GM10248 (cell line): ENCODE results near the gene CACNA1C.
"Not testable (repeated sequence)": the region's sequence is repeated elsewhere in the genome, so short reads cannot be mapped to it uniquely, and the experiment has no call there.

ENCODE experiments used
- CTCF ChIA-PET: fragments of 300-600 bp; sonication (Branson Sonifier 250); formaldehyde crosslinking; extraction: SDS; loops from one replicate; lab custom pipeline; 2021; ENCODE audit warnings: antibody characterized with exemption; lab: Yijun Ruan, JAX
- POLR2A ChIA-PET: fragments of 350-650 bp; sonication (Branson Sonifier 250); formaldehyde crosslinking; extraction: SDS; loops from one replicate; lab custom pipeline; 2020; ENCODE audit warnings: antibody characterized with exemption; lab: Yijun Ruan, JAX
- DNase-seq: peaks from one replicate; pipeline ENCODE4 v3.0.0; 2012; ENCODE audit errors: extremely low spot score
- TF ChIP-seq, protein P1 (sequence below): IDR thresholded peaks from 2 replicates; pipeline ENCODE4 v1.5.1; 2012; ENCODE audit warnings: mild to moderate bottlenecking, low read depth; ENCODE audit errors: extremely low read depth, missing control alignments, control extremely low read depth

Gene CACNA1C

DNA sequence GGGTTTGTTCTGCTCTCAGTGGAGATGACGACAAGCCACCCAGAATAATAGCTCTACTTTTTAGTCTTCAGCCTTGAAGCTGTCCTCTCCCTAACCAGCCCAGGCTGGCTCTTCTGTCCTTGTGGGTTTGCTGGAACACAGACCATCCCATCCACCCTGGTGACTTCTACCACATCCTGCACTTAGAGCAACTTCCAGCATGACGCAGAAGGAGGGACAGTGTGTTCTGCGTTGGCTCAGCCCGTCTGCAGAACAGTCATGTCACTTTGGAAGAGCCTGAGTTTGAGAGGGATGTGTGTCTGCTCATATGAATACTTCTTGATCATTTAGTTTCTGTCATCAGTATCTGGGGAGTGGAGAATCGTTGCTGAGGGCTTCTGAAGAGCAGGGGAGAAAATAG, 198.0 kb downstream of the CACNA1C start:
- ChIA-PET CTCF (no interaction called here), POLR2A (no interaction called here)
- DNase-seq: no peak
- TF ChIP-seq, protein P1, sequence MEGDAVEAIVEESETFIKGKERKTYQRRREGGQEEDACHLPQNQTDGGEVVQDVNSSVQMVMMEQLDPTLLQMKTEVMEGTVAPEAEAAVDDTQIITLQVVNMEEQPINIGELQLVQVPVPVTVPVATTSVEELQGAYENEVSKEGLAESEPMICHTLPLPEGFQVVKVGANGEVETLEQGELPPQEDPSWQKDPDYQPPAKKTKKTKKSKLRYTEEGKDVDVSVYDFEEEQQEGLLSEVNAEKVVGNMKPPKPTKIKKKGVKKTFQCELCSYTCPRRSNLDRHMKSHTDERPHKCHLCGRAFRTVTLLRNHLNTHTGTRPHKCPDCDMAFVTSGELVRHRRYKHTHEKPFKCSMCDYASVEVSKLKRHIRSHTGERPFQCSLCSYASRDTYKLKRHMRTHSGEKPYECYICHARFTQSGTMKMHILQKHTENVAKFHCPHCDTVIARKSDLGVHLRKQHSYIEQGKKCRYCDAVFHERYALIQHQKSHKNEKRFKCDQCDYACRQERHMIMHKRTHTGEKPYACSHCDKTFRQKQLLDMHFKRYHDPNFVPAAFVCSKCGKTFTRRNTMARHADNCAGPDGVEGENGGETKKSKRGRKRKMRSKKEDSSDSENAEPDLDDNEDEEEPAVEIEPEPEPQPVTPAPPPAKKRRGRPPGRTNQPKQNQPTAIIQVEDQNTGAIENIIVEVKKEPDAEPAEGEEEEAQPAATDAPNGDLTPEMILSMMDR: no peak

DNA sequence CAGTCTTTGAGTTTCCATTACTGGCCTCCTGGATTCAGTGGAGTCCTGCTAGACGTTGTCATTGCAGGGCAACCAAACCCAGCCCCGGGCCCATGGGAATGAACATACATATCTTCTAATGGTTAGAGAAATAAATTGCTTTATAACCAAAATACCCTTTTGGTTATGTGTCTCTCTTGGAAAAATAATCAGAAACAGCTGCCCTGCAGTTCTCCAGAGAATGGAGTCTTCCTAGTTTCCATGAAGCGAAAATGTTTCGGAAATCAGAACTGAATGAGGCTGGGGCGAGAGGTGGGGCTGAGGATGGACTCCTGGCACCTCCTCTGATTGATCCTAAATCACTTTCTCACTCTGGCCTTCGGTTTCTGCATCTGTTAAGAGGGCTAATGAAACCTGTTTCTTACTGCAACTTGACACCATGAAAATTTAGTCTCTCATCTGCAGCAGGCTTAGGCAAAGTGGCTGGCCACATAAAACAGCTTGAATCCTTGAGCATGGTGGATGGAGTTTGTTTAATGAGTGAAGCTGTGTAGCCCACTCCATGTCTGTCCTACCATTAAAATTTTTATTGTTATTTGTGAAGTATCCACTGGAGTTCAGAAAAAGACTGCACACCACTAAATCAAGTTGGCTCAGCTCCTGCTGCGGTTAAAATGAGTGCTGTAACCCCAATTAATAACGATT, 198.9 kb downstream of the CACNA1C start:
- ChIA-PET CTCF (no interaction called here), POLR2A (no interaction called here)
- TF ChIP-seq, protein P1: no peak
- DNase-seq: no peak

DNA sequence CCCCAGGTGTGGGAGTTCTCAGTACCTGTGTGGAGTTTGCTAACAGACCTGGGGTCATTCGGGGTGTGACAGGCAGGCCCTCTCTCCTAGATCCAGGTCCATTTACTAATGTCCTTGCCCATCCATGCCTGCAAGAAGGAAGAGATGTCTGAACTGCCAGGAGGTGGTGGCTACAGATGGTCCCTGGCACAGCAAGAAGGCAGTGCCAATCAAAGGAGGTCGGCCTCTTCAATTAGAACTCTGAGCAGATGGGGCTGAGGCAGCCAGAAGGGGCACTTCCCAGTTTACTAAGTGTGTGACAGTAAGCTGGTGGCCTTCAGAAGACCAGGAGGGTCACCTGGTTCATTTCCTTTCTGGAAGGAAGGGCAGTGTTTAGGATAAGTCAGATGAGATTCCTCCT, 202.5 kb downstream of the CACNA1C start:
- ChIA-PET POLR2A (no interaction called here), CTCF (no interaction called here)
- TF ChIP-seq, protein P1: no peak
- DNase-seq: no peak

DNA sequence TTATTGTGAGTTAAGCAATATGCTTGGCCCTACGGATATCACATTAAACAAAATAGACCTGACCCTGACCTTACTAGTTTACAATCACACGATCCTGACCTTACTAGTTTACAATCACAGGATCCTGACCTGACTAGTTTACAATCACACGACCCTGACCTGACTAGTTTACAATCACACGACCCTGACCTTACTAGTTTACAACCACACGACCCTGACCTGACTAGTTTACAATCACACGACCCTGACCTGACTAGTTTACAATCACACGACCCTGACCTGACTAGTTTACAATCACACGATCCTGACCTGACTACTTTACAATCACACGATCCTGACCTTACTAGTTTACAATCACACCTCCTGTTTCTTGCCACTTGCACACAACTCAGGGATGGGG, 202.9 kb downstream of the CACNA1C start:
- DNase-seq, POLR2A ChIA-PET, CTCF ChIA-PET: not testable (repeated sequence)

DNA sequence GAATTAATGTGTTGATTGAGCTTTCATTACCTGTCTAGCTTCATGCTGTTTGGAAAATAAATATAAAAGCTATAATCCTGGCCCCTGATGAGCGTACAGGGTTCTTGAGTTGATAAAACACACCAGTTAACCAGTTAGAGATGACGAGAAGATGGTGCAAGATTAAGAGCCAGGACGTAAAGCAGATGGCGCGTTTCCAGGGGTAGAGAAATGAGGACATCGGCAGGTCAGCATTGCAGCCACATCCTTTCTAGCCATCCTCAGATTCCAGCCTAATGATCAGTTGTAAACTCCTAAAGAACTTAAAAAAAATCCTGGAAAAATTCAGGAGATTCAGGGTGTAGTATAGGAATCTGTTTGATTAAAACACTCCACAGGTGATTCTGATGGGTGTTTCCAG, 203.7 kb downstream of the CACNA1C start:
- TF ChIP-seq, protein P1: no peak
- ChIA-PET CTCF (no interaction called here), POLR2A (no interaction called here)
- DNase-seq: no peak

DNA sequence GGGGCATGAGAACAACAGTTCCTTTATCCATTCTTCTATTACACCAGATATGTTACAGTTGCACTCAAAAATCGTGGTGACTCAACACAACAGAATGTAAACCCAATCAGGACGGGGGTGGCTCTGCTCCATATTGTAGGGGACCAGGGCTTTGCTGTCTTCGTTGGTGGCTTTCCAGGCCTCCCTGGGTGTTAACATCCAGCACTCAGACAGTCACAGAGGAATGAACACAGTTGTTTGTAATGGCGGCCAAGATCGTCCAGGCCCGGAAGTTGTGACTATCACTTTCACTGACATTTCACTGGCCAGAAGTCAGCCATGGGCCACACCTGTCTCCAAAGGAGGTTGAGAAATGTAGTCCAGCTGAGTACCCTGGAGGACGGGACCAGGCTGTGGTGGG, 204.1 kb downstream of the CACNA1C start:
- POLR2A ChIA-PET: no interaction called here
- CTCF ChIA-PET: no interaction called here
- no peak for DNase-seq
- TF ChIP-seq, protein P1: no peak

DNA sequence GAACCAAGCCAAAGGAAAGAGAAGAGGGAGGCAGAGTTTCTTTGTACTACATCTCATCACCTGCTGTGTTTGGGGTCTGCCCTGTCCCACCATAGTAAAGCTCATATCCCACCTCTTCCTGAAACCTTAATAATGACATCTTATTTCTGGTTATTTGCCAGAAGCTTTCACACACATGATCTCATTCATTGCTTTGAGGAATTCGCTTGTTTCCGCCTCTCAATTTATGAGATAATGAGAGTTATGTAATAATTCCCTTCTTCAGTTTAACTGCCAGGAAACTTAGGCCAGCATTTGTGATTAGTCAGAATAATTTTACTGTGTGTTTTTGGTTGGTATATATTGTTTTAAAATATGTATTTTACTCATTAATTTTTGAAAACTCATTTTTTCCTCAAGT, 205.2 kb downstream of the CACNA1C start:
- DNase-seq: no peak
- CTCF ChIA-PET: no interaction called here
- TF ChIP-seq, protein P1: no peak
- POLR2A ChIA-PET: no interaction called here
